ENCODE results near the gene NDUFA7. TPM values are rescaled to one million over a fixed set of nuclear protein-coding genes. Genes with fewer than 3 reads are reported as not detected.
A peak's percentile ranks its signal among the peaks of the same experiment; 100 is the strongest.

The NDUFA7 gene
- total and polyA plus RNA-seq, 9 donors: 7.7 to 63.7 (median 30.2) TPM

DNA sequence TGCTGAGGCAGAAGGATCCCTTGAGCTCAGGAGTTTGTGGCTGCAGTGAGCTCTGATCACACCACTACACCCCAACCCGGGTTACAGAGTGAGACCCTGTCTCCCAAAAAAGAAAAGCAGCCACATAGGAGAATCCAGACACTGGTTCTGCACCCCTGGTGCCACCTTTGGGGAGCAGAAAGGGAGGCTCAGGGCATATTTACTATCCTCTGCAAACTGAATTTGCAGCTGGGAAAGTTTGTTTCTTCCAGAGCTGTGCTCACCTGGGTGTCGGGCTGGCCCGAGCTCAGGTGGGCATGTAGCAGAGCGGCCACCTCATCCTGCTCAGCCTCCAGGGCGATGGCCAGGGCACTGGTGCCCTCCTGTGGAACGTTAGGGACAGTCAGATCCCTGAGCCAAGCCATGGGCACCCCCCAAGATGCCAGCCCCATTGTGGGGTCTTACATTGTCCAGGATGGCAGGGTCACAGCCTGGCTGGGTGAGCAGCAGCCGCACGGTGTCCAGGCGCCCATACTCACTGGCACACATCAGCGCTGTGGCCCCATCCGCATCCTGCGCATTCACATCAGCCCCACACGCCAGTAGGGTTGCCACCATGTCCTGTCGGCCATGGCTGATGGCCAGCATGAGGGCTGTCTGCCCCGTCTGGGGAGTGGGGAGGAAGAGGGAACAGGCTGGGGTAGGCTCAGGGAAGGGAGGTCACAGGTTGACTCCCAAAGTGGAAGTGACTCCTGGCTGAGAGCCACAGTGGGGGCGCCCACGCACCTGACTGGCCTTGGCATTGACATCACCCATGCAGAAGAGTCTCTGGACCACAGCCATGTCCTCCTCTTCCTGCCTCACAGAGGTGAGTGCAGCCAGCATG is 3.2 kb upstream of the NDUFA7 start:
- WGBS, 3 donors: 61 to 69% (median 66%) methylated on average over 17 of the region's 17 CpGs

DNA sequence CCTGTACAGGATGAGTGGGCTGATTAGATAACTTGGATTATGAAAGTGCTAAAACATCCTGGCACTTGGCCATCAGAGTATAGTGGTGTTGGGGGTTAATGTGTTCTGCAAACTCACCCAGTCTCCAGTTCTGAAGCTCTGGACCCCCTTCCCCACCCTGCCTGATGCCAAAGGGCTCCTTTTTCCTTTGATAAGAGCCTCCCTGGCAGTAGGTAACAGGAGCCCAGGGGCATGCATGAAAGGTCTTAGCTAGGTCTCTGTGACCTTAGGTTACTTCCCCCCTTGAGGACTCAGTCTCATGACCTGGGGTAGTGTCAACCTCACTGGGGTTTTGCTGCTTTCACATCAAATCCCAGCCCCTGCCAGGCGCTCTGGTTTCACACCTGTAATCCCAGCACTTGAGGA is 2.6 kb upstream of the NDUFA7 start:
- WGBS, 3 donors: 76 to 100% (median 88%) methylated on average over 1 of the region's 1 CpG
- intact Hi-C loops (cut with DNase I): no loop called here
- TF ChIP-seq EP300 (IDR thresholded peaks at IDR 0.05) (no peak), POLR2A (IDR thresholded peaks at IDR 0.05) (no peak), CTCF (IDR thresholded peaks at IDR 0.05) (no peak)
- H3K27me3 ChIP-seq: no peaks in the 10 kb centered on the region
- H3K4me3 ChIP-seq: no peak overlapping the region
- no peak overlapping the region for H3K27ac ChIP-seq
- no peaks in the 10 kb centered on the region for H3K36me3 ChIP-seq
- no peaks in the 10 kb centered on the region for H3K9me3 ChIP-seq
- no peak for DNase-seq
- H3K4me1 ChIP-seq (ENCODE audit: insufficient read depth): peaks cover 8% of the 10 kb centered on the region

More for the DNA sequence above, 3.2 kb upstream of the NDUFA7 start:
- Histone ChIP-seq H3K9me3 (no peaks in the 10 kb centered on the region), H3K4me1 (ENCODE audit: insufficient read depth) (peaks cover 8% of the 10 kb centered on the region), H3K36me3 (no peaks in the 10 kb centered on the region), H3K27me3 (no peaks in the 10 kb centered on the region), H3K4me3 (no peak overlapping the region), H3K27ac (no peak overlapping the region)
- no peak for TF ChIP-seq CTCF (IDR thresholded peaks at IDR 0.05)
- intact Hi-C loops (cut with DNase I): no loop called here
- peak in 1 of 5 donors; percentile 57 for DNase-seq

GRCh38 chr19:8322638-8322997 is 1.4 kb upstream of the NDUFA7 start:
- Histone ChIP-seq H3K27me3 (no peaks in the 10 kb centered on the region), H3K9me3 (no peaks in the 10 kb centered on the region), H3K4me3 (peak overlapping the region; percentile 80), H3K36me3 (no peaks in the 10 kb centered on the region), H3K27ac (no peak overlapping the region), H3K4me1 (ENCODE audit: insufficient read depth) (peaks cover 8% of the 10 kb centered on the region)
- intact Hi-C loops (cut with DNase I): no loop called here
- TF ChIP-seq EP300 (IDR thresholded peaks at IDR 0.05): no peak
- no peak for TF ChIP-seq CTCF (IDR thresholded peaks at IDR 0.05)
- TF ChIP-seq POLR2A (IDR thresholded peaks at IDR 0.05): no peak
- WGBS, 3 donors: 50 to 55% (median 52%) methylated on average over 7 of the region's 7 CpGs
- DNase-seq: no peak

- H3K27ac ChIP-seq: peak overlapping the region; percentile 74 to 83
- no peak for DNase-seq
- no peaks in the 10 kb centered on the region for H3K27me3 ChIP-seq
- WGBS, 3 donors: 7 to 15% (median 9%) methylated on average over 30 of the region's 30 CpGs
- H3K9me3 ChIP-seq: no peaks in the 10 kb centered on the region
- H3K4me3 ChIP-seq: peak overlapping the region; percentile 80
- H3K36me3 ChIP-seq: no peaks in the 10 kb centered on the region
- intact Hi-C loops (cut with DNase I): no loop called here
- peaks cover 8% of the 10 kb centered on the region for H3K4me1 ChIP-seq (ENCODE audit: insufficient read depth)
- TF ChIP-seq EP300 (IDR thresholded peaks at IDR 0.05) (no peak), CTCF (IDR thresholded peaks at IDR 0.05) (no peak), POLR2A (IDR thresholded peaks at IDR 0.05) (no peak)
These were observed 937 bp upstream of the NDUFA7 start for GRCh38 chr19:8321986-8322637.
